Measurements from ENCODE around the gene FAN1. TPM values are rescaled to one million over a fixed set of nuclear protein-coding genes. Genes with fewer than 3 reads are reported as not detected.

FAN1 gene
- polyA plus RNA-seq, 1 of the 3 experiments (the other 2 are of a cell fraction) = 5.7 TPM

DNA sequence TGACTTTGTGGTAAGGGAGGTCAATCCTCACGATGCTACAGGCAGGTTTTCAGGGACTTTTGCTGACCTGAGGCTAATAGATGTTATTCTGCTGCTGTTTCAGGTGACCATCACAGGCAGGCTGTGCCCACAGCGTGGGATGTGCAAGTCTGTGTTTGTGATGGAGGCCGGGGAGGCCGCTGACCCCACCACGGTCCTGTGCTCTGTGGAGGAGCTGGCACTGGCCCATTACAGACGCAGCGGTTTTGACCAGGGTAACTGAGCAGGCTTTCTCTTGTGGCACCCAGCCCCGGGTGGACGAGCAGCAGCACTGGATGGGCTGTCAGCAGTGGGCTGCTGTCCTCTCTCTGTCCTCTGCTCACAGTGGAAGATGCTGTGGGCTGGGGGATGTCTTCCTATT, 22.0 kb downstream of the FAN1 start:
- Histone ChIP-seq H3K27ac (ENCODE audit: low read depth in 2 of 2, low read length in 1 of 2) (no peak overlapping the region), H3K27me3 (ENCODE audit: insufficient read depth) (no peaks in the 10 kb centered on the region), H3K9me3 (no peaks in the 10 kb centered on the region), H3K4me3 (ENCODE audit: low read depth in 2 of 2, low read length in 1 of 2) (no peak overlapping the region), H3F3A (replicated peaks; ENCODE audit: insufficient read depth) (no peaks in the 10 kb centered on the region), H3K36me3 (replicated peaks in 1 of 2; ENCODE audit: control insufficient read depth in 1 of 2, insufficient read depth in 2 of 2, low read length in 1 of 2) (peaks cover 16 to 58% of the 10 kb centered on the region in 2 experiments), H3K79me2 (ENCODE audit: insufficient read depth) (no peaks in the 10 kb centered on the region), H4K20me1 (ENCODE audit: insufficient read depth) (no peaks in the 10 kb centered on the region), H3K9ac (no peak overlapping the region), H3K4me2 (no peak overlapping the region), H2AFZ (ENCODE audit: low read depth) (no peak overlapping the region), H3K9me2 (no peaks in the 10 kb centered on the region), H3K4me1 (ENCODE audit: control insufficient read depth in 1 of 2, insufficient read depth in 2 of 2, low read depth in 1 of 2, low read length in 1 of 2) (peaks cover 0 to 28% of the 10 kb centered on the region in 2 experiments; a peak in 2 of 4 replicates)
- POLR2A ChIA-PET = no interaction called here
- 100% methylated on average over 9 of the region's 9 CpGs for WGBS (ENCODE audit: low lambda C conversion rate)
- CTCF ChIA-PET = interaction anchor here (1.1 kb wide), 1 partner anchor 16 kb away, joined by 4 read pairs; no protein-coding TSS in a partner anchor
- TF ChIP-seq TCF12 (IDR thresholded peaks at IDR 0.05) (no peak), SIN3A (IDR thresholded peaks at IDR 0.05; ENCODE audit: borderline replicate concordance, low read depth, low read length) (no peak), MEF2A (IDR thresholded peaks at IDR 0.05; ENCODE audit: borderline replicate concordance, low read depth) (no peak), ELF1 (IDR thresholded peaks at IDR 0.05) (no peak), RAD21 (IDR thresholded peaks at IDR 0.05; ENCODE audit: low read length) (no peak), GABPA (IDR thresholded peaks at IDR 0.05; ENCODE audit: low read depth) (no peak), FOSL2 (IDR thresholded peaks at IDR 0.05; ENCODE audit: borderline replicate concordance, low read depth) (no peak), NRF1 (IDR thresholded peaks at IDR 0.05; ENCODE audit: low read depth, low read length) (no peak), TAF1 (IDR thresholded peaks at IDR 0.05; ENCODE audit: borderline replicate concordance, low read depth, low read length) (no peak), EP300 (IDR thresholded peaks at IDR 0.05; ENCODE audit: borderline replicate concordance in 1 of 2, low read depth in 1 of 2, low read length in 1 of 2) (no peak), TEAD4 (IDR thresholded peaks at IDR 0.05; ENCODE audit: borderline replicate concordance, insufficient read depth) (no peak), FOXJ3 (CRISPR knock-in tag; IDR thresholded peaks at IDR 0.05) (no peak)
- TF ChIP-seq, protein P1, sequence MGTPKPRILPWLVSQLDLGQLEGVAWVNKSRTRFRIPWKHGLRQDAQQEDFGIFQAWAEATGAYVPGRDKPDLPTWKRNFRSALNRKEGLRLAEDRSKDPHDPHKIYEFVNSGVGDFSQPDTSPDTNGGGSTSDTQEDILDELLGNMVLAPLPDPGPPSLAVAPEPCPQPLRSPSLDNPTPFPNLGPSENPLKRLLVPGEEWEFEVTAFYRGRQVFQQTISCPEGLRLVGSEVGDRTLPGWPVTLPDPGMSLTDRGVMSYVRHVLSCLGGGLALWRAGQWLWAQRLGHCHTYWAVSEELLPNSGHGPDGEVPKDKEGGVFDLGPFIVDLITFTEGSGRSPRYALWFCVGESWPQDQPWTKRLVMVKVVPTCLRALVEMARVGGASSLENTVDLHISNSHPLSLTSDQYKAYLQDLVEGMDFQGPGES (IDR thresholded peaks at IDR 0.05; ENCODE audit: low read depth, low read length) = no peak
- TF ChIP-seq, protein P2, sequence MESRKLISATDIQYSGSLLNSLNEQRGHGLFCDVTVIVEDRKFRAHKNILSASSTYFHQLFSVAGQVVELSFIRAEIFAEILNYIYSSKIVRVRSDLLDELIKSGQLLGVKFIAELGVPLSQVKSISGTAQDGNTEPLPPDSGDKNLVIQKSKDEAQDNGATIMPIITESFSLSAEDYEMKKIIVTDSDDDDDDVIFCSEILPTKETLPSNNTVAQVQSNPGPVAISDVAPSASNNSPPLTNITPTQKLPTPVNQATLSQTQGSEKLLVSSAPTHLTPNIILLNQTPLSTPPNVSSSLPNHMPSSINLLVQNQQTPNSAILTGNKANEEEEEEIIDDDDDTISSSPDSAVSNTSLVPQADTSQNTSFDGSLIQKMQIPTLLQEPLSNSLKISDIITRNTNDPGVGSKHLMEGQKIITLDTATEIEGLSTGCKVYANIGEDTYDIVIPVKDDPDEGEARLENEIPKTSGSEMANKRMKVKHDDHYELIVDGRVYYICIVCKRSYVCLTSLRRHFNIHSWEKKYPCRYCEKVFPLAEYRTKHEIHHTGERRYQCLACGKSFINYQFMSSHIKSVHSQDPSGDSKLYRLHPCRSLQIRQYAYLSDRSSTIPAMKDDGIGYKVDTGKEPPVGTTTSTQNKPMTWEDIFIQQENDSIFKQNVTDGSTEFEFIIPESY (IDR thresholded peaks at IDR 0.05; ENCODE audit: borderline replicate concordance, low read depth) = no peak
- TF ChIP-seq, protein P3, sequence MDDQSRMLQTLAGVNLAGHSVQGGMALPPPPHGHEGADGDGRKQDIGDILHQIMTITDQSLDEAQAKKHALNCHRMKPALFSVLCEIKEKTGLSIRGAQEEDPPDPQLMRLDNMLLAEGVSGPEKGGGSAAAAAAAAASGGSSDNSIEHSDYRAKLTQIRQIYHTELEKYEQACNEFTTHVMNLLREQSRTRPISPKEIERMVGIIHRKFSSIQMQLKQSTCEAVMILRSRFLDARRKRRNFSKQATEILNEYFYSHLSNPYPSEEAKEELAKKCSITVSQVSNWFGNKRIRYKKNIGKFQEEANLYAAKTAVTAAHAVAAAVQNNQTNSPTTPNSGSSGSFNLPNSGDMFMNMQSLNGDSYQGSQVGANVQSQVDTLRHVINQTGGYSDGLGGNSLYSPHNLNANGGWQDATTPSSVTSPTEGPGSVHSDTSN (IDR thresholded peaks at IDR 0.05) = no peak
- TF ChIP-seq, protein P4, sequence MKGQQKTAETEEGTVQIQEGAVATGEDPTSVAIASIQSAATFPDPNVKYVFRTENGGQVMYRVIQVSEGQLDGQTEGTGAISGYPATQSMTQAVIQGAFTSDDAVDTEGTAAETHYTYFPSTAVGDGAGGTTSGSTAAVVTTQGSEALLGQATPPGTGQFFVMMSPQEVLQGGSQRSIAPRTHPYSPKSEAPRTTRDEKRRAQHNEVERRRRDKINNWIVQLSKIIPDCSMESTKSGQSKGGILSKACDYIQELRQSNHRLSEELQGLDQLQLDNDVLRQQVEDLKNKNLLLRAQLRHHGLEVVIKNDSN (IDR thresholded peaks at IDR 0.05; ENCODE audit: borderline replicate concordance, low read depth) = no peak
- DNase-seq = no peak
